Nephron (organoid): ENCODE data around the gene ISLR2.

ENCODE experiments used
- H3K27ac Mint-ChIP-seq, 3 experiments: 2 replicates each; pipeline ENCODE4 v1.8.0; 2020; ENCODE audit warnings: mixed read lengths in 3 of 3, mild to moderate bottlenecking in 2 of 3, moderate library complexity in 1 of 3
- H3K27me3 Mint-ChIP-seq: 2 replicates; pipeline ENCODE4 v1.8.0; 2021; ENCODE audit warnings: low read depth, mild to moderate bottlenecking, moderate library complexity, mixed read lengths
- H3K36me3 Mint-ChIP-seq: 2 replicates; pipeline ENCODE4 v1.8.0; 2020; ENCODE audit warnings: low read depth, mixed read lengths
- H3K4me1 Mint-ChIP-seq: 2 replicates; pipeline ENCODE4 v1.8.0; 2020; ENCODE audit warnings: mixed read lengths
- H3K4me3 Mint-ChIP-seq, 3 experiments: 2 replicates each; pipeline ENCODE4 v1.8.0; 2020; ENCODE audit warnings: mild to moderate bottlenecking in 3 of 3, mixed read lengths in 3 of 3, moderate library complexity in 2 of 3
- H3K9me3 Mint-ChIP-seq: 2 replicates; pipeline ENCODE4 v1.8.0; 2020; ENCODE audit warnings: mixed read lengths
- CTCF ChIP-seq, 3 experiments: fragments of 200-600 bp; sonication (generic); IDR thresholded peaks; one replicate each; pipeline ENCODE4 v1.5.0; 2021; ENCODE audit warnings: antibody characterized with exemption in 3 of 3; ENCODE audit not compliant: unreplicated experiment in 3 of 3

ISLR2 gene

GRCh38 chr15:74132681-74133651 is 2.6 kb downstream of the ISLR2 start:
- H3K36me3 Mint-ChIP-seq = peaks cover 15% of the 10 kb centered on the region
- H3K4me1 Mint-ChIP-seq = peaks cover 57% of the 10 kb centered on the region
- H3K4me3 Mint-ChIP-seq = peak overlapping the region; percentile 83 to 92 (median 92)
- no peak overlapping the region for H3K27ac Mint-ChIP-seq
- H3K9me3 Mint-ChIP-seq = peaks cover 9% of the 10 kb centered on the region
- no peak for TF ChIP-seq CTCF (IDR thresholded peaks at IDR 0.05; ENCODE audit: unreplicated experiment in 3 of 3)
- peaks cover 90% of the 10 kb centered on the region for H3K27me3 Mint-ChIP-seq

GRCh38 chr15:74133694-74134386 is 3.5 kb downstream of the ISLR2 start:
- Mint-ChIP-seq H3K4me1 (peaks cover 63% of the 10 kb centered on the region), H3K27ac (no peak overlapping the region), H3K4me3 (peak overlapping the region in 1 of 3 experiments; percentile 76), H3K36me3 (peaks cover 15% of the 10 kb centered on the region), H3K9me3 (peaks cover 9% of the 10 kb centered on the region), H3K27me3 (peaks cover 82% of the 10 kb centered on the region)
- TF ChIP-seq CTCF (IDR thresholded peaks at IDR 0.05; ENCODE audit: unreplicated experiment in 3 of 3) = no peak

GRCh38 chr15:74134387-74135027 is 4.1 kb downstream of the ISLR2 start:
- peak; percentile 28 to 50 (median 48) for TF ChIP-seq CTCF (IDR thresholded peaks at IDR 0.05; ENCODE audit: unreplicated experiment in 3 of 3)

GRCh38 chr15:74135041-74135565 is 4.7 kb downstream of the ISLR2 start:
- Mint-ChIP-seq H3K27me3 (peaks cover 69% of the 10 kb centered on the region), H3K36me3 (peaks cover 15% of the 10 kb centered on the region), H3K9me3 (peaks cover 9% of the 10 kb centered on the region), H3K27ac (peak overlapping the region; percentile 81 to 97 (median 95)), H3K4me1 (peaks cover 62% of the 10 kb centered on the region), H3K4me3 (peak overlapping the region; percentile 83 to 88 (median 85))
- TF ChIP-seq CTCF (IDR thresholded peaks at IDR 0.05; ENCODE audit: unreplicated experiment in 3 of 3) = no peak

More at GRCh38 chr15:74134387-74135027, 4.1 kb downstream of the ISLR2 start:
- H3K9me3 Mint-ChIP-seq = peaks cover 9% of the 10 kb centered on the region
- peaks cover 15% of the 10 kb centered on the region for H3K36me3 Mint-ChIP-seq
- peaks cover 75% of the 10 kb centered on the region for H3K27me3 Mint-ChIP-seq
- H3K27ac Mint-ChIP-seq = peak overlapping the region; percentile 81 to 97 (median 95)
- H3K4me1 Mint-ChIP-seq = peaks cover 64% of the 10 kb centered on the region
- peak overlapping the region; percentile 75 to 83 (median 76) for H3K4me3 Mint-ChIP-seq

- peak overlapping the region; percentile 91 to 97 (median 95) for H3K27ac Mint-ChIP-seq
- H3K4me3 Mint-ChIP-seq = peak overlapping the region; percentile 83 to 88 (median 85)
- TF ChIP-seq CTCF (IDR thresholded peaks at IDR 0.05; ENCODE audit: unreplicated experiment in 3 of 3) = no peak
- H3K4me1 Mint-ChIP-seq = peaks cover 58% of the 10 kb centered on the region
- H3K27me3 Mint-ChIP-seq = peaks cover 55% of the 10 kb centered on the region
- H3K36me3 Mint-ChIP-seq = peaks cover 15% of the 10 kb centered on the region
- peaks cover 7% of the 10 kb centered on the region for H3K9me3 Mint-ChIP-seq
Measured at GRCh38 chr15:74136540-74136813, 6.1 kb downstream of the ISLR2 start.
